Gastrocnemius medialis (tissue), 4 donors: ENCODE results near the gene SCN8A. TPM values are rescaled to one million over a fixed set of nuclear protein-coding genes. Genes with fewer than 3 reads are reported as not detected.

Source experiments
- ATAC-seq, 2 donors: fragments of 150-250 bp; one replicate each; pipeline ENCODE4 v1.9.1; 2016
- DNase-seq, 2 donors: peaks; one replicate each; pipeline ENCODE4 v3.0.0-alpha.2; 2019
- H3K27ac ChIP-seq, 4 donors: fragments of 200-600 bp; sonication (generic); 1 replicate in 1 of 4; 2 replicates in 3 of 4; pipeline ENCODE4 v1.5.1; 2016 to 2018; ENCODE audit warnings: mild to moderate bottlenecking in 2 of 4, moderate library complexity in 1 of 4
- H3K27me3 ChIP-seq, 3 donors: fragments of 200-600 bp; sonication (generic) in 2 of 3; 1 replicate in 1 of 3; 2 replicates in 2 of 3; pipeline versions ENCODE4 v1.5.1 to v1.6.0; 2016 to 2019; ENCODE audit warnings: mild to moderate bottlenecking in 1 of 3, moderate library complexity in 1 of 3
- H3K36me3 ChIP-seq, 2 donors: fragments of 200-600 bp; sonication (generic) in 1 of 2; one replicate each; pipeline ENCODE4 v1.5.1; 2017 to 2018
- H3K4me1 ChIP-seq, 2 donors: fragments of 200-600 bp; sonication (generic) in 1 of 2; one replicate each; pipeline ENCODE4 v1.5.1; 2016 to 2017; ENCODE audit warnings: mild to moderate bottlenecking in 2 of 2
- H3K4me3 ChIP-seq, 4 donors: fragments of 200-600 bp; sonication (generic) in 3 of 4; 1 replicate in 1 of 4; 2 replicates in 3 of 4; pipeline ENCODE4 v1.5.1; 2016 to 2019; ENCODE audit warnings: mild to moderate bottlenecking in 2 of 4
- H3K9me3 ChIP-seq, 3 donors: fragments of 200-600 bp; sonication (generic) in 2 of 3; 1 replicate in 1 of 3; 2 replicates in 2 of 3; pipeline ENCODE4 v1.5.1; 2016 to 2019
- CTCF ChIP-seq, 5 experiments: fragments of 450-650 bp in 3 of 5; fragments of 200-600 bp in 2 of 5; sonication (generic) in 2 of 5; IDR thresholded peaks in 4 of 5; conservative IDR thresholded peaks in 1 of 5; 1 replicate in 4 of 5; 2 replicates in 1 of 5; pipeline ENCODE4 v1.5.1; 2016 to 2019; ENCODE audit warnings: antibody characterized with exemption in 5 of 5, mild to moderate bottlenecking in 3 of 5, moderate library complexity in 3 of 5
- POLR2A ChIP-seq, 2 donors: fragments of 450-650 bp; IDR thresholded peaks; one replicate each; pipeline ENCODE4 v1.6.1; 2017; ENCODE audit warnings: antibody characterized with exemption in 2 of 2, mild to moderate bottlenecking in 2 of 2, moderate library complexity in 2 of 2
- in situ Hi-C, 4 donors: fragments of 200-750 bp; cut with MboI; loops; one replicate each; pipeline versions ENCODE4 v1.15.0 to v1.8.0; 2017; ENCODE audit warnings: low sequenced_read_pairs in 4 of 4
- intact Hi-C: fragments of 100-400 bp; cut with DNase I; formaldehyde crosslinking; loops from one replicate; pipeline ENCODE4 v1.15.1; 2023; ENCODE audit warnings: low total_unique reads
- total RNA-seq, 4 donors: library from RNA; depleted of rRNA; stranded (reverse); fragments of >200 nt; gene quantifications; one replicate each; pipeline versions ENCODE4 v1.1.0 to v1.2.3, GENCODE V29; 2016

Gene SCN8A
- total RNA-seq, 4 donors from 2014 or later, result 0.05 to 0.29 TPM; not detected in 2

- Histone ChIP-seq H3K36me3 (no peaks in the 10 kb centered on the region), H3K9me3 (no peaks in the 10 kb centered on the region), H3K4me1 (no peaks in the 10 kb centered on the region), H3K4me3 (no peak overlapping the region), H3K27ac (no peak overlapping the region), H3K27me3 (no peaks in the 10 kb centered on the region)
- DNase-seq (no peak), ATAC-seq (no peak)
- in situ Hi-C loops (no loop called here), intact Hi-C loops (no loop called here)
- TF ChIP-seq CTCF (IDR thresholded peaks at IDR 0.05 in 4 of 5, conservative IDR thresholded peaks at IDR 0.05 in 1 of 5), result no peak
- no peak for TF ChIP-seq POLR2A (IDR thresholded peaks at IDR 0.05)
These were observed 44.3 kb downstream of the SCN8A start for GRCh38 chr12:51635346-51635745.

GRCh38 chr12:51636581-51636980 is 45.5 kb downstream of the SCN8A start:
- intact Hi-C loops, result no loop called here
- Histone ChIP-seq H3K27me3 (no peaks in the 10 kb centered on the region), H3K27ac (no peak overlapping the region), H3K9me3 (no peaks in the 10 kb centered on the region), H3K36me3 (no peaks in the 10 kb centered on the region), H3K4me1 (no peaks in the 10 kb centered on the region), H3K4me3 (no peak overlapping the region)
- TF ChIP-seq POLR2A (IDR thresholded peaks at IDR 0.05) (no peak), CTCF (IDR thresholded peaks at IDR 0.05 in 4 of 5, conservative IDR thresholded peaks at IDR 0.05 in 1 of 5) (no peak)
- no peak for ATAC-seq
- in situ Hi-C loops, result no loop called here
- no peak for DNase-seq

- Histone ChIP-seq H3K9me3 (no peaks in the 10 kb centered on the region), H3K27ac (no peak overlapping the region), H3K4me1 (no peaks in the 10 kb centered on the region), H3K27me3 (no peaks in the 10 kb centered on the region), H3K36me3 (no peaks in the 10 kb centered on the region), H3K4me3 (no peak overlapping the region)
- ATAC-seq (no peak), DNase-seq (no peak)
- no peak for TF ChIP-seq POLR2A (IDR thresholded peaks at IDR 0.05)
- TF ChIP-seq CTCF (IDR thresholded peaks at IDR 0.05 in 4 of 5, conservative IDR thresholded peaks at IDR 0.05 in 1 of 5), result no peak
- in situ Hi-C loops, result no loop called here
- intact Hi-C loops, result no loop called here
These were observed 46.0 kb downstream of the SCN8A start for GRCh38 chr12:51636986-51637385.

GRCh38 chr12:51639361-51639760 is 48.3 kb downstream of the SCN8A start:
- no peaks in the 10 kb centered on the region for H3K9me3 ChIP-seq
- TF ChIP-seq CTCF (IDR thresholded peaks at IDR 0.05 in 4 of 5, conservative IDR thresholded peaks at IDR 0.05 in 1 of 5), result no peak
- TF ChIP-seq POLR2A (IDR thresholded peaks at IDR 0.05), result no peak
- H3K4me1 ChIP-seq, result no peaks in the 10 kb centered on the region
- H3K27me3 ChIP-seq, result no peaks in the 10 kb centered on the region
- no peak overlapping the region for H3K4me3 ChIP-seq
- no peaks in the 10 kb centered on the region for H3K36me3 ChIP-seq
- in situ Hi-C loops, result no loop called here
- no peak overlapping the region for H3K27ac ChIP-seq
- DNase-seq (no peak), ATAC-seq (no peak)
- intact Hi-C loops, result no loop called here

- intact Hi-C loops (no loop called here), in situ Hi-C loops (no loop called here)
- ATAC-seq, result no peak
These were observed 51.3 kb downstream of the SCN8A start for GRCh38 chr12:51642286-51642685.

More at GRCh38 chr12:51642286-51642685, 51.3 kb downstream of the SCN8A start:
- Histone ChIP-seq H3K36me3 (no peaks in the 10 kb centered on the region), H3K27ac (no peak overlapping the region), H3K4me1 (no peaks in the 10 kb centered on the region), H3K27me3 (no peaks in the 10 kb centered on the region), H3K4me3 (no peak overlapping the region), H3K9me3 (no peaks in the 10 kb centered on the region)
- no peak for DNase-seq
- TF ChIP-seq POLR2A (IDR thresholded peaks at IDR 0.05) (no peak), CTCF (IDR thresholded peaks at IDR 0.05 in 4 of 5, conservative IDR thresholded peaks at IDR 0.05 in 1 of 5) (no peak)
